K562 (cell line): Measurements from ENCODE around the gene KLK14. TPM values are rescaled to one million over a fixed set of nuclear protein-coding genes. Genes with fewer than 3 reads are reported as not detected.

Experiments
- ADNP ChIP-seq: fragments of 200-800 bp; sonication (Bioruptor generic); IDR thresholded peaks from 2 replicates; pipeline ENCODE4 v1.6.1; 2016; ENCODE audit warnings: missing genetic modification characterization, missing compliant biosample characterization
- BHLHE40 ChIP-seq: IDR thresholded peaks from 2 replicates; pipeline ENCODE4 v1.6.1; 2011; ENCODE audit warnings: low read length, improper control_type of control experiment
- CBX5 ChIP-seq: IDR thresholded peaks from 2 replicates; pipeline ENCODE4 v1.6.1; 2014; ENCODE audit warnings: low read depth, borderline replicate concordance
- GTF2A2 ChIP-seq: IDR thresholded peaks from 2 replicates; pipeline ENCODE4 v1.6.1; 2016; ENCODE audit warnings: mild to moderate bottlenecking, missing genetic modification characterization, missing compliant biosample characterization
- HDAC1 ChIP-seq, 2 experiments: fragments of 450-650 bp; IDR thresholded peaks; 2 replicates each; pipeline ENCODE4 v1.6.1; 2016 to 2017; ENCODE audit warnings: inconsistent platforms in 1 of 2, mild to moderate bottlenecking in 1 of 2, moderate library complexity in 1 of 2
- JUND ChIP-seq, 2 experiments: IDR thresholded peaks; 2 replicates in 1 of 2; 3 replicates in 1 of 2; pipeline ENCODE4 v1.6.1; 2011; ENCODE audit warnings: borderline replicate concordance in 2 of 2, low read depth in 2 of 2, low read length in 2 of 2, improper control_type of control experiment in 1 of 2, missing biosample characterization in 1 of 2, missing genetic modification characterization in 1 of 2, missing genetic modification reagents in 1 of 2
- NFATC3 ChIP-seq: fragments of 450-650 bp; IDR thresholded peaks from 2 replicates; pipeline ENCODE4 v1.6.1; 2017; ENCODE audit warnings: mild to moderate bottlenecking
- NR2C2 ChIP-seq, 2 experiments: fragments of 200-800 bp in 1 of 2; sonication (Bioruptor generic) in 1 of 2; sonication (generic) in 1 of 2; formaldehyde crosslinking in 1 of 2; IDR thresholded peaks; 2 replicates each; pipeline versions ENCODE4 v1.6.1 to v1.8.0; 2016 to 2022; ENCODE audit warnings: mild to moderate bottlenecking in 1 of 2, missing compliant biosample characterization in 1 of 2, missing genetic modification characterization in 1 of 2, missing genetic modification reagents in 1 of 2
- NRF1 ChIP-seq, 2 experiments: fragments of 450-650 bp; IDR thresholded peaks in 1 of 2; conservative IDR thresholded peaks in 1 of 2; 2 replicates each; pipeline ENCODE4 v1.6.1; 2014; ENCODE audit warnings: mild to moderate bottlenecking in 2 of 2
- PTRF ChIP-seq: fragments of 450-650 bp; IDR thresholded peaks from 2 replicates; pipeline ENCODE4 v1.6.1; 2016; ENCODE audit warnings: mild to moderate bottlenecking, missing genetic modification characterization, missing compliant biosample characterization
- SMAD4 ChIP-seq: fragments of 250-450 bp; sonication (Bioruptor Pico); conservative IDR thresholded peaks from 2 replicates; pipeline ENCODE4 v1.8.0; 2021; ENCODE audit warnings: inconsistent platforms, mild to moderate bottlenecking, moderate library complexity
- SMARCA4 ChIP-seq: fragments of 450-650 bp; IDR thresholded peaks from 2 replicates; pipeline ENCODE4 v1.6.1; 2016
- SRSF7 ChIP-seq: fragments of 200-400 bp; formaldehyde crosslinking; optimal IDR thresholded peaks from 2 replicates; pipeline ENCODE3; 2017; ENCODE audit warnings: mild to moderate bottlenecking, low read depth, low read length
- TEAD1 ChIP-seq, 2 experiments: fragments of 450-650 bp in 1 of 2; sonication (generic) in 1 of 2; formaldehyde crosslinking; IDR thresholded peaks; 2 replicates each; pipeline versions ENCODE4 v1.4.0 to v1.8.0; 2020 to 2022; ENCODE audit warnings: mild to moderate bottlenecking in 2 of 2, missing genetic modification reagents in 1 of 2
- ZNF175 ChIP-seq: fragments of 200-800 bp; sonication (Bioruptor generic); IDR thresholded peaks from 2 replicates; pipeline ENCODE4 v1.6.1; 2016; ENCODE audit warnings: low read depth, mild to moderate bottlenecking, missing genetic modification characterization, missing compliant biosample characterization
- ZNF280A ChIP-seq: fragments of 450-650 bp; IDR thresholded peaks from 2 replicates; pipeline ENCODE4 v1.6.1; 2018; ENCODE audit warnings: mild to moderate bottlenecking, low read depth; ENCODE audit not compliant: partially characterized antibody
- ZNF77 ChIP-seq: fragments of 250-450 bp; sonication (Bioruptor Pico); IDR thresholded peaks from 2 replicates; pipeline ENCODE4 v1.5.0; 2020
- polyA plus RNA-seq, 8 experiments: library from polyadenylated mRNA; depleted of rRNA in 4 of 8; stranded (reverse) in 5 of 8; unstranded in 3 of 8; fragments of >200 nt; fragmentation: Nextera tagmentation in 2 of 8; fragmentation: Illumina TruSeq in 1 of 8; extraction: Ambion mirVana in 2 of 8; extraction: Trizol in 1 of 8; gene quantifications; 2 replicates each; pipeline versions ENCODE4 v1.2.1 to v1.2.3, GENCODE V29; 2011 to 2014; ENCODE audit warnings: inconsistent platforms in 1 of 8, missing spikeins in 1 of 8
- total RNA-seq, 7 experiments: library from RNA; depleted of rRNA in 6 of 7; stranded (reverse); fragments of >200 nt in 6 of 7; fragmentation: Illumina TruSeq in 2 of 7; extraction: Trizol in 2 of 7; gene quantifications; 2 replicates each; pipeline versions ENCODE4 v1.2.1 to v1.2.3, GENCODE V29; 2011 to 2021; ENCODE audit warnings: low replicate concordance in 1 of 7
- TF ChIP-seq, protein P1 (sequence below): fragments of 250-450 bp; sonication (Bioruptor Pico); IDR thresholded peaks from 2 replicates; pipeline ENCODE4 v1.8.0; 2022; ENCODE audit warnings: moderate library complexity, mild to moderate bottlenecking, inconsistent platforms
- TF ChIP-seq, protein P2 (sequence below): IDR thresholded peaks from 3 replicates; pipeline ENCODE4 v1.6.1; 2011; ENCODE audit warnings: borderline replicate concordance, mild to moderate bottlenecking, moderate library complexity; ENCODE audit not compliant: insufficient read length; ENCODE audit errors: extremely low read depth

KLK14 gene
- total and polyA plus RNA-seq, 9 of the 15 experiments (the other 6 are each of a cell fraction or from before 2014, with no cell fraction given), result not detected

GRCh38 chr19:51122112-51122981, 39.7 kb upstream of the KLK14 start (continued):
- no peak for TF ChIP-seq NR2C2 (CRISPR knock-in tag; IDR thresholded peaks at IDR 0.05)
- TF ChIP-seq NR2C2 (tag; IDR thresholded peaks at IDR 0.05), result peak; percentile 40; the same call in 1 of the 2 replicates
- no peak for TF ChIP-seq TEAD1 (CRISPR knock-in tag; IDR thresholded peaks at IDR 0.05)
- TF ChIP-seq GTF2A2 (tag), result no peak
- TF ChIP-seq SMAD4 (CRISPR knock-in tag), result no peak
- peak; percentile 66 for TF ChIP-seq BHLHE40
- TF ChIP-seq PTRF, result no peak
- 0 out of 4 replicates have a peak, but pooled peaks of 1 of the 2 experiments have one; percentile 14 for TF ChIP-seq NRF1 (conservative IDR thresholded peaks at IDR 0.05 in 1 of 2, IDR thresholded peaks at IDR 0.05 in 1 of 2)
- no peak for TF ChIP-seq NFATC3
- TF ChIP-seq SMARCA4, result 0 out of 2 replicates have a peak, but pooled peaks have one; percentile 20
- TF ChIP-seq HDAC1 (IDR thresholded peaks at IDR 0.05), result no peak
- no peak for TF ChIP-seq ZNF77 (CRISPR knock-in tag)
- TF ChIP-seq ADNP, result no peak
- no peak for TF ChIP-seq SRSF7
- 0 out of 2 replicates have a peak, but pooled peaks have one; percentile 14 for TF ChIP-seq ZNF175 (CRISPR knock-in tag)
- no peak for TF ChIP-seq CBX5
- TF ChIP-seq, protein P1, sequence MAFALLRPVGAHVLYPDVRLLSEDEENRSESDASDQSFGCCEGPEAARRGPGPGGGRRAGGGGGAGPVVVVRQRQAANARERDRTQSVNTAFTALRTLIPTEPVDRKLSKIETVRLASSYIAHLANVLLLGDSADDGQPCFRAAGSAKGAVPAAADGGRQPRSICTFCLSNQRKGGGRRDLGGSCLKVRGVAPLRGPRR (CRISPR knock-in tag), result no peak
- TF ChIP-seq ZNF280A, result no peak
- TF ChIP-seq, protein P2, sequence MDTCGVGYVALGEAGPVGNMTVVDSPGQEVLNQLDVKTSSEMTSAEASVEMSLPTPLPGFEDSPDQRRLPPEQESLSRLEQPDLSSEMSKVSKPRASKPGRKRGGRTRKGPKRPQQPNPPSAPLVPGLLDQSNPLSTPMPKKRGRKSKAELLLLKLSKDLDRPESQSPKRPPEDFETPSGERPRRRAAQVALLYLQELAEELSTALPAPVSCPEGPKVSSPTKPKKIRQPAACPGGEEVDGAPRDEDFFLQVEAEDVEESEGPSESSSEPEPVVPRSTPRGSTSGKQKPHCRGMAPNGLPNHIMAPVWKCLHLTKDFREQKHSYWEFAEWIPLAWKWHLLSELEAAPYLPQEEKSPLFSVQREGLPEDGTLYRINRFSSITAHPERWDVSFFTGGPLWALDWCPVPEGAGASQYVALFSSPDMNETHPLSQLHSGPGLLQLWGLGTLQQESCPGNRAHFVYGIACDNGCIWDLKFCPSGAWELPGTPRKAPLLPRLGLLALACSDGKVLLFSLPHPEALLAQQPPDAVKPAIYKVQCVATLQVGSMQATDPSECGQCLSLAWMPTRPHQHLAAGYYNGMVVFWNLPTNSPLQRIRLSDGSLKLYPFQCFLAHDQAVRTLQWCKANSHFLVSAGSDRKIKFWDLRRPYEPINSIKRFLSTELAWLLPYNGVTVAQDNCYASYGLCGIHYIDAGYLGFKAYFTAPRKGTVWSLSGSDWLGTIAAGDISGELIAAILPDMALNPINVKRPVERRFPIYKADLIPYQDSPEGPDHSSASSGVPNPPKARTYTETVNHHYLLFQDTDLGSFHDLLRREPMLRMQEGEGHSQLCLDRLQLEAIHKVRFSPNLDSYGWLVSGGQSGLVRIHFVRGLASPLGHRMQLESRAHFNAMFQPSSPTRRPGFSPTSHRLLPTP, result no peak
- peak; percentile 53; the same call in 1 of the 2 replicates for TF ChIP-seq JUND (IDR thresholded peaks at IDR 0.05; ENCODE audit: borderline replicate concordance, low read depth, low read length)
- TF ChIP-seq JUND (tag; IDR thresholded peaks at IDR 0.05; ENCODE audit: borderline replicate concordance, low read depth, low read length), result no peak
